Caco-2 (cell line): Measurements from ENCODE around the gene ARMC6. TPM values are rescaled to one million over a fixed set of nuclear protein-coding genes. Genes with fewer than 3 reads are reported as not detected.

Source experiments
- BruUV-seq: library from RNA; stranded (reverse); fragments of 400-500 nt; replicated peaks from 2 replicates; lab custom pipeline; 2021; lab: Mats Ljungman, UMichigan
- CTCF ChIA-PET: fragments of 300-600 bp; sonication (Branson Sonifier 250); formaldehyde crosslinking; loops from one replicate; lab custom pipeline; 2022; ENCODE audit warnings: antibody characterized with exemption; lab: Charles Lee
- POLR2A ChIA-PET: fragments of 300-600 bp; sonication (Branson Sonifier 250); formaldehyde crosslinking; loops from one replicate; lab custom pipeline; 2022; ENCODE audit warnings: antibody characterized with exemption; lab: Charles Lee
- DNase-seq, 2 experiments: peaks; one replicate each; pipeline versions ENCODE4 v3.0.0 to v3.0.0-alpha.2; 2020 to 2022
- H3K27me3 ChIP-seq: replicated peaks from 2 replicates; pipeline ENCODE4 v1.6.0; 2011; ENCODE audit warnings: low read length; ENCODE audit not compliant: control insufficient read depth, insufficient read depth
- H3K36me3 ChIP-seq: 2 replicates; pipeline ENCODE4 v1.5.1; 2011; ENCODE audit warnings: low read length; ENCODE audit not compliant: control insufficient read depth, insufficient read depth
- H3K4me1 ChIP-seq: fragments of 250-450 bp; sonication (Bioruptor Pico); 2 replicates; pipeline ENCODE4 v1.5.1; 2020; ENCODE audit warnings: mild to moderate bottlenecking
- H3K4me3 ChIP-seq: 2 replicates; pipeline ENCODE4 v1.5.1; 2011; ENCODE audit warnings: low read depth, mild to moderate bottlenecking, control low read depth, low read length
- H3K9me3 ChIP-seq: fragments of 250-450 bp; sonication (Bioruptor Pico); 2 replicates; pipeline ENCODE4 v1.5.1; 2020; ENCODE audit warnings: mild to moderate bottlenecking, moderate library complexity
- H3K27ac Mint-ChIP-seq: one replicate; pipeline ENCODE4 v1.8.0; 2022; ENCODE audit warnings: mixed read lengths; ENCODE audit not compliant: unreplicated experiment
- H3K27me3 Mint-ChIP-seq: one replicate; pipeline ENCODE4 v1.8.0; 2022; ENCODE audit warnings: mixed read lengths; ENCODE audit not compliant: insufficient read depth, unreplicated experiment
- H3K36me3 Mint-ChIP-seq: one replicate; pipeline ENCODE4 v1.8.0; 2022; ENCODE audit warnings: mild to moderate bottlenecking, mixed read lengths; ENCODE audit not compliant: insufficient read depth, unreplicated experiment
- H3K4me1 Mint-ChIP-seq: one replicate; pipeline ENCODE4 v1.8.0; 2022; ENCODE audit warnings: low read depth, mixed read lengths; ENCODE audit not compliant: unreplicated experiment
- H3K4me3 Mint-ChIP-seq: one replicate; pipeline ENCODE4 v1.8.0; 2022; ENCODE audit warnings: mild to moderate bottlenecking, moderate library complexity, mixed read lengths; ENCODE audit not compliant: unreplicated experiment
- H3K9me3 Mint-ChIP-seq: one replicate; pipeline ENCODE4 v1.8.0; 2022; ENCODE audit warnings: mixed read lengths; ENCODE audit not compliant: unreplicated experiment
- intact Hi-C: fragments of 100-400 bp; cut with micrococcal nuclease; formaldehyde crosslinking; loops from one replicate; pipeline ENCODE4 v1.10.0; 2022; ENCODE audit not compliant: unreplicated experiment
- total RNA-seq: library from RNA; stranded (reverse); gene quantifications from 2 replicates; pipeline ENCODE4 v1.2.3, GENCODE V29; 2022
- TF ChIP-seq, protein P1 (sequence below), 2 experiments: fragments of 200-600 bp in 1 of 2; IDR thresholded peaks; 1 replicate in 1 of 2; 2 replicates in 1 of 2; pipeline versions ENCODE4 v1.5.1 to v1.8.0; 2011 to 2022; ENCODE audit warnings: antibody characterized with exemption in 1 of 2, control low read depth in 1 of 2, inconsistent platforms in 1 of 2, low read depth in 1 of 2, low read length in 1 of 2, mild to moderate bottlenecking in 1 of 2, moderate library complexity in 1 of 2; ENCODE audit not compliant: insufficient read depth in 1 of 2, severe bottlenecking in 1 of 2, unreplicated experiment in 1 of 2

Gene ARMC6
- total RNA-seq, 1 experiment from 2014 or later: 40.1 TPM

DNA sequence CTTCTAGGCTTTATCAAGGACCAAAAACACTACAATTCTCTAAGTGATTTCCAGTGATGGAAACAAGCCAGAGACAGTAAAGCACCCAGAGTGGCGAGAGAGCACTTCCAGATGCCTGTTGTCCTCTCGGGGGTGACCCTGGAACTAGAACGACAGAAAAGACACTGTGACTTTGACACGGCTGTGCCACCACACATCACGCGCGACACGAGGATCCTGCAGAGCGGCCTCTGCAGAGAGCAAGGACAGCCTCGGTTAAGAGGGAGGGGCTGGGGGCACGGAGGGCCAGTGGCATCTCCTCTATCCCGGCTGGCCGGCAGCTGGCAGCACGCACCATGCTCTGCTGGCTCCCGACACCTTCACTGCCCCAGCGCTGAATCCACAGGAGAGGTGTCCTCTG lies 42.4 kb upstream of the ARMC6 start:
- BruUV-seq: no TSS peak
- Mint-ChIP-seq H3K36me3 (peaks cover 39% of the 10 kb centered on the region), H3K9me3 (no peaks in the 10 kb centered on the region), H3K27me3 (no peaks in the 10 kb centered on the region), H3K27ac (no peak overlapping the region), H3K4me3 (no peak overlapping the region), H3K4me1 (no peaks in the 10 kb centered on the region)
- Histone ChIP-seq H3K4me3 (no peak overlapping the region), H3K36me3 (no peaks in the 10 kb centered on the region; the same call in 1 of the 2 replicates), H3K27me3 (no peaks in the 10 kb centered on the region), H3K9me3 (no peaks in the 10 kb centered on the region), H3K4me1 (no peaks in the 10 kb centered on the region)
- ChIA-PET CTCF (no interaction called here), POLR2A (no interaction called here)
- no peak for DNase-seq
- intact Hi-C loops: no loop called here
- TF ChIP-seq, protein P1, sequence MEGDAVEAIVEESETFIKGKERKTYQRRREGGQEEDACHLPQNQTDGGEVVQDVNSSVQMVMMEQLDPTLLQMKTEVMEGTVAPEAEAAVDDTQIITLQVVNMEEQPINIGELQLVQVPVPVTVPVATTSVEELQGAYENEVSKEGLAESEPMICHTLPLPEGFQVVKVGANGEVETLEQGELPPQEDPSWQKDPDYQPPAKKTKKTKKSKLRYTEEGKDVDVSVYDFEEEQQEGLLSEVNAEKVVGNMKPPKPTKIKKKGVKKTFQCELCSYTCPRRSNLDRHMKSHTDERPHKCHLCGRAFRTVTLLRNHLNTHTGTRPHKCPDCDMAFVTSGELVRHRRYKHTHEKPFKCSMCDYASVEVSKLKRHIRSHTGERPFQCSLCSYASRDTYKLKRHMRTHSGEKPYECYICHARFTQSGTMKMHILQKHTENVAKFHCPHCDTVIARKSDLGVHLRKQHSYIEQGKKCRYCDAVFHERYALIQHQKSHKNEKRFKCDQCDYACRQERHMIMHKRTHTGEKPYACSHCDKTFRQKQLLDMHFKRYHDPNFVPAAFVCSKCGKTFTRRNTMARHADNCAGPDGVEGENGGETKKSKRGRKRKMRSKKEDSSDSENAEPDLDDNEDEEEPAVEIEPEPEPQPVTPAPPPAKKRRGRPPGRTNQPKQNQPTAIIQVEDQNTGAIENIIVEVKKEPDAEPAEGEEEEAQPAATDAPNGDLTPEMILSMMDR (IDR thresholded peaks at IDR 0.05; ENCODE audit: insufficient read depth in 1 of 2, low read depth in 1 of 2, low read length in 1 of 2, severe bottlenecking in 1 of 2, unreplicated experiment in 1 of 2): no peak

DNA sequence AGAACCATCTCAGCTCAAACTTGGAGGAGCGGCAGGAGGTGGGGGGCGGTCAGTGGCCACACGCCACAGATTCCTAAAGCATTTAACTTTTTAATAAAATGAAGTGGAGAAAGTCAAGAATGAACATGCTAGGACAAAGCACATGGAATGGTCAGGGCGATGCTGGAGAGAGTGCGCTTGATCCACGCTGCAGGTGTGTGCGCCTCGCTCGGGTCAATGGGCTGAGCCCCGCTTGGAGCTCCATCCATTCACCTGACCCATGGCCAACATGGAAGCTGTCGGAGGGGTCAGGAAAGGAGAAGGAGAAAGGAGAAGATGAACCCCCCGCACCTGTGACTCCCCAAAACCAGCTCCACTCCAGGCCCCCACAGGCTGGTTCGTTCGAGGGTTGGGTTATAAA lies 41.9 kb upstream of the ARMC6 start:
- no peaks in the 10 kb centered on the region for H3K9me3 Mint-ChIP-seq
- POLR2A ChIA-PET: no interaction called here

DNA sequence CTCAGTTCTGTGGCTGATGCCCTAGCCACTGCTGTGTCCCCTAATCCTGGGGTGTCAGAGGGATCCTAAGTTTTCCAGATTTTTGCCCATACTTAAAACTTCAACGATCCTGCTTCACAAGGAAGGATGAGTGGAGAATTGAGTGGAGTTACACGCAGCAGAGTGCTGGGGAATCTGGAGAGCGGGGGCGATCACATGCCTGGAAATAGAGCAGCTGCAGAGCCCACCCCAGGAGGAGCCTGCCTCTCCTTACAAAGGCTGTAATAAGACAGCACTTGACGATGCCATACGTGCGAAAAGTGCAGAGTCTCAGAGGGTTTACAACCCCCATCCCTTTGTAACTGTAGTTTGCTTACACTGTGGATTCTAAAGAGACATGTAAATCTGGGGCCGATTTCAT lies 40.7 kb upstream of the ARMC6 start:
- CTCF ChIA-PET: no interaction called here
- no peaks in the 10 kb centered on the region for H3K4me1 ChIP-seq
- Mint-ChIP-seq H3K36me3 (peaks cover 53% of the 10 kb centered on the region), H3K4me3 (no peak overlapping the region), H3K9me3 (no peaks in the 10 kb centered on the region), H3K27ac (no peak overlapping the region), H3K4me1 (no peaks in the 10 kb centered on the region), H3K27me3 (no peaks in the 10 kb centered on the region)
- H3K36me3 ChIP-seq: no peaks in the 10 kb centered on the region; the same call in 1 of the 2 replicates
- intact Hi-C loops: no loop called here
- TF ChIP-seq, protein P1 (IDR thresholded peaks at IDR 0.05; ENCODE audit: insufficient read depth in 1 of 2, low read depth in 1 of 2, low read length in 1 of 2, severe bottlenecking in 1 of 2, unreplicated experiment in 1 of 2): no peak
- POLR2A ChIA-PET: no interaction called here
- DNase-seq: no peak
- no peaks in the 10 kb centered on the region for H3K27me3 ChIP-seq
- TSS peak; percentile 33 for BruUV-seq
- no peak overlapping the region for H3K4me3 ChIP-seq
- H3K9me3 ChIP-seq: no peaks in the 10 kb centered on the region

More for the DNA sequence above, 41.9 kb upstream of the ARMC6 start:
- Histone ChIP-seq H3K4me1 (no peaks in the 10 kb centered on the region), H3K36me3 (no peaks in the 10 kb centered on the region; the same call in 1 of the 2 replicates), H3K4me3 (no peak overlapping the region), H3K27me3 (no peaks in the 10 kb centered on the region), H3K9me3 (no peaks in the 10 kb centered on the region)
- BruUV-seq: no TSS peak
- DNase-seq: no peak
- intact Hi-C loops: no loop called here
- peaks cover 44% of the 10 kb centered on the region for H3K36me3 Mint-ChIP-seq
- H3K4me1 Mint-ChIP-seq: no peaks in the 10 kb centered on the region
- TF ChIP-seq, protein P1 (IDR thresholded peaks at IDR 0.05; ENCODE audit: insufficient read depth in 1 of 2, low read depth in 1 of 2, low read length in 1 of 2, severe bottlenecking in 1 of 2, unreplicated experiment in 1 of 2): no peak
- H3K27me3 Mint-ChIP-seq: no peaks in the 10 kb centered on the region
- CTCF ChIA-PET: no interaction called here
- H3K4me3 Mint-ChIP-seq: no peak overlapping the region
- no peak overlapping the region for H3K27ac Mint-ChIP-seq
